ENCODE results near the gene ENOX1. TPM values are rescaled to one million over a fixed set of nuclear protein-coding genes. Genes with fewer than 3 reads are reported as not detected.
A peak's percentile ranks its signal among the peaks of the same experiment; 100 is the strongest.

Gene ENOX1
- total RNA-seq, 6 experiments from 2014 or later, result 0.50 to 3.2 (median 0.64) TPM

DNA sequence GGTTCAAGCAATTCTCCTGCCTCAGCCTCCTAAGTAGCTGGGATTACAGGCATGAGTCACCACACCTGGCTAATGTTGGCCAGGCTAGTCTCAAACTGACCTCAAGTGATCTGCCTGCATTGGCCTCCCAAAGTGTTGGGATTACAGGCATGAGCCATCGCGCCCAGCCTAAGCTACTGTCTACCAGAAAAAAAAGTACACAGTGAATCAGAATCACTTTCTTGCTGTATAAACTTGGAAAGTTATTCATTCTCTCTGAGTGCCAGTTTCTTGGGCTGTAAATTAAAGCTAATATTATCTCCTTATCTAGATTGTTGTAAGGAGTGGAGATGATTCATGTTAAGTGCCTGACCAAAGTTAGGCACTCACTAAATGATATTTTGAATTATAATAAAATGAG is 242.8 kb downstream of the ENOX1 start:
- Mint-ChIP-seq H3K4me1 (ENCODE audit: low read depth) (no peaks in the 10 kb centered on the region), H3K9me3 (peaks cover 3% of the 10 kb centered on the region), H3K27me3 (ENCODE audit: insufficient read depth) (no peaks in the 10 kb centered on the region; the same call in none of the 2 replicates), H3K27ac (no peak overlapping the region), H3K4me3 (no peak overlapping the region), H3K36me3 (ENCODE audit: low read depth) (no peaks in the 10 kb centered on the region; the same call in 1 of the 2 replicates)
- no peak for TF ChIP-seq CTCF (IDR thresholded peaks at IDR 0.05)
- DNase-seq, result peak; percentile 64

DNA sequence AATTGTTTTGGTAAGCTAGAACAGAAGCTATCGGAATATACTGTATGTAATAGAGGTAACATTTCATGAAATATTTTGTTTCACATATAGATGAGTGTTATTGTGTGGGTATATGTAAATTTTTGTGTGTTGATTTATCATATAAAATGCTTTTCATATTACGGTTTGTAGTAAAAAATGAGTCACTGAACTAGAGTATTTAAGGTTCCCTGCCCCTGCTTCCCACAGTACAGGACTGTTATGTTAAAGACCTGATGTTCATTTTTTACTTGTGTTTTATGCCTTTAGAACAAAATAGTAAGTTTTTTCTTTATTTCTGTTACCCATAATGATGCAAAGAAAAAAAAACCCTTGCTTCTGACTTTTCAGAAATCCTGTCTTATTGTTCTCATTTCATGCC is 243.4 kb downstream of the ENOX1 start:
- TF ChIP-seq CTCF (IDR thresholded peaks at IDR 0.05), result no peak
- no peaks in the 10 kb centered on the region for H3K4me1 Mint-ChIP-seq (ENCODE audit: low read depth)
- H3K27ac Mint-ChIP-seq, result no peak overlapping the region; the same call in 1 of the 2 replicates
- H3K4me3 Mint-ChIP-seq, result no peak overlapping the region
- H3K36me3 Mint-ChIP-seq (ENCODE audit: low read depth), result no peaks in the 10 kb centered on the region; the same call in 1 of the 2 replicates
- no peaks in the 10 kb centered on the region; the same call in none of the 2 replicates for H3K27me3 Mint-ChIP-seq (ENCODE audit: insufficient read depth)
- H3K9me3 Mint-ChIP-seq, result peaks cover 4% of the 10 kb centered on the region
- DNase-seq, result no peak

DNA sequence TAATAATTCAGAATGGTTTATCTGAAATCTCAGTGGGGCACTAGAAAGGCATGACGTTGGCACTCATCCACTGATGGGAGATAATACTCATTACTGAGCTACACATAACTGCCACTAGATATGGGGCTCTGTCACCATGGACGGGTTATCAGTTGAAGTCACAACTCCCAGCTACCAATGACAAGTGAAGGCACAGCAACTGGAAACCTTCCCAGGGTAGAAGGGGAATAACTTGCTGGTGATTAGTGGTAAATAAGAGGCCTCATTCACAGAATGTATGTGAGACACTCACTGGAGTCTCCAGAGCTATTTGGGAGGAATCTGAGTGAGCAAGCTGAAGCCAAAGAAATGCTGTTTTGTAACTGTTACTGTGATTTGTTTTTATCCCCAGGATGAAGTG is 249.6 kb downstream of the ENOX1 start:
- TF ChIP-seq CTCF (IDR thresholded peaks at IDR 0.05), result no peak
- Mint-ChIP-seq H3K27ac (no peak overlapping the region), H3K36me3 (ENCODE audit: low read depth) (no peaks in the 10 kb centered on the region; the same call in 1 of the 2 replicates), H3K9me3 (peaks cover 4% of the 10 kb centered on the region), H3K4me3 (no peak overlapping the region), H3K27me3 (ENCODE audit: insufficient read depth) (peaks cover 1% of the 10 kb centered on the region; the same call in 1 of the 2 replicates), H3K4me1 (ENCODE audit: low read depth) (no peaks in the 10 kb centered on the region)
- peak; percentile 19 for DNase-seq

DNA sequence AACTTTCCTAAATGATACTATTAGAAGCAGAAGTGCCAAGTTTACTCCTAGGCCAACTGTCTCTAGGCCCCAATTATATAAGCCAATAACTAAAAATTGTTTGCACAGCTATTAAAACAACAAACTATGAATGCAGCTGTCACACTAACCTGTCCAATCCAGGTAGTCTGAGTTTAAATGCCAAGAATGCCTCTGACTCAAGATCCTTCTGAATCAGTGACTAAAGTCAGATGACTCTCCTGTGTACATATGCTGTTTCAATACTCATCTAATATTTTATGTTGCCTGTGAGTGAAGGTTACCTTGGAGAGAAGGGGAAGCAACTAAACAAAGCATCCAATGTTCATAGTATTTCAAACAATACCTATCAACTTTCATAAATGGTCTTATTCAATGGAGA is 257.0 kb downstream of the ENOX1 start:
- no peak for DNase-seq
- H3K9me3 Mint-ChIP-seq, result no peaks in the 10 kb centered on the region
- no peaks in the 10 kb centered on the region for H3K36me3 Mint-ChIP-seq (ENCODE audit: low read depth)
- no peak overlapping the region for H3K4me3 Mint-ChIP-seq
- no peaks in the 10 kb centered on the region; the same call in 1 of the 2 replicates for H3K27me3 Mint-ChIP-seq (ENCODE audit: insufficient read depth)
- TF ChIP-seq CTCF (IDR thresholded peaks at IDR 0.05), result no peak
- no peak overlapping the region for H3K27ac Mint-ChIP-seq
- H3K4me1 Mint-ChIP-seq (ENCODE audit: low read depth), result no peaks in the 10 kb centered on the region

DNA sequence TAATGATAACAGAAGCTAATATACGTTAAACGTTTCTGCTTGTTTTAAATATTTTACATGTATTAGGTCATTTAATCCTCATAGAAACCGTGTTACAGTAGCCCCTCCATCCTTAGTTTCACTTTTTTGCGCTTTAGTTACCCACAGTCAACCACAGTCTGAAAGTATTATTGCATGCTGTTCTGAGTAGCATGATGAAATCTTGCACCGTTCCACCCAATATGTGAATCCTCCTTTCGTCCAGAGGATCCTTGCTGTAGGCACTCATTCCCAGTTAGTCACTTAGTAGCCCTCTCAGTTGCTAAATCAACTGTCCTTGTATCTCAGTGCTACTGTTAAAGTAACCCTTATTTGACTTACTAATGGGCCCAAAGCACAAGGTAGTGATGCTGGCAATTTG is 257.8 kb downstream of the ENOX1 start:
- no peak for TF ChIP-seq CTCF (IDR thresholded peaks at IDR 0.05)
- no peaks in the 10 kb centered on the region for H3K36me3 Mint-ChIP-seq (ENCODE audit: low read depth)
- no peaks in the 10 kb centered on the region for H3K4me1 Mint-ChIP-seq (ENCODE audit: low read depth)
- DNase-seq, result no peak
- H3K9me3 Mint-ChIP-seq, result no peaks in the 10 kb centered on the region
- H3K27ac Mint-ChIP-seq, result no peak overlapping the region
- peak overlapping the region; percentile 45; the same call in 1 of the 2 replicates for H3K4me3 Mint-ChIP-seq
- H3K27me3 Mint-ChIP-seq (ENCODE audit: insufficient read depth), result no peaks in the 10 kb centered on the region; the same call in 1 of the 2 replicates

DNA sequence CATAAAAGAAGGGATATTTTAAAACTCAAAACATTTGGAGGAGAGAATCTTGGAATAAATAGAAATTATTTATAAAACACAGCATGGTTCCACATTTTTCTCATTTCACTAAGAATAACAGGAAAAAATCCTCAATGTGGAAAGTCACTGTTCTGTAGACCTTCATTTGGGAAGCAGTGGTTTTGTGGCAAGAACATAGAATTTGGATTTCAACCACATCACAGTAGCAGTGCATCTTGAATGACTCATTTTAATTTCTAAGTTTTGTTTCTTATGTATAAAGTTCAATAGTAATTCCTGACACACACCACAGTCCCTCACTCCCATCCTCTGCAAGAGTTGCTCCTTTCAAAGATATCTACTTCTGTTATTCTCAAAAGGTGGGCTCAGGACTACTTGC is 264.0 kb downstream of the ENOX1 start:
- Mint-ChIP-seq H3K4me1 (ENCODE audit: low read depth) (peaks cover 5% of the 10 kb centered on the region; the same call in 1 of the 2 replicates), H3K27ac (no peak overlapping the region), H3K9me3 (no peaks in the 10 kb centered on the region), H3K36me3 (ENCODE audit: low read depth) (no peaks in the 10 kb centered on the region), H3K4me3 (no peak overlapping the region), H3K27me3 (ENCODE audit: insufficient read depth) (no peaks in the 10 kb centered on the region; the same call in 1 of the 2 replicates)
- DNase-seq, result peak; percentile 21
- no peak for TF ChIP-seq CTCF (IDR thresholded peaks at IDR 0.05)
